Fibroblast of villous mesenchyme (primary cell): ENCODE data around the gene HTR1B. TPM values are rescaled to one million over a fixed set of nuclear protein-coding genes. Genes with fewer than 3 reads are reported as not detected.

Experiments used
- DNase-seq: peaks from one replicate; pipeline ENCODE4 v3.0.0-alpha.2; 2010; ENCODE audit warnings: low read depth
- H3K4me3 ChIP-seq: 2 replicates; pipeline ENCODE4 v1.5.1; 2011; ENCODE audit warnings: low read depth, mild to moderate bottlenecking, low read length
- total RNA-seq: library from RNA; depleted of rRNA; stranded (reverse); fragments of >200 nt; gene quantifications from 2 replicates; pipeline ENCODE4 v1.2.3, GENCODE V29; 2012
- TF ChIP-seq, protein P1 (sequence below): IDR thresholded peaks from 2 replicates; pipeline ENCODE4 v1.5.1; 2012; ENCODE audit warnings: low read depth, mild to moderate bottlenecking, low read length; ENCODE audit not compliant: insufficient read depth

HTR1B gene
- total RNA-seq, 1 donor = 8.2 TPM

DNA sequence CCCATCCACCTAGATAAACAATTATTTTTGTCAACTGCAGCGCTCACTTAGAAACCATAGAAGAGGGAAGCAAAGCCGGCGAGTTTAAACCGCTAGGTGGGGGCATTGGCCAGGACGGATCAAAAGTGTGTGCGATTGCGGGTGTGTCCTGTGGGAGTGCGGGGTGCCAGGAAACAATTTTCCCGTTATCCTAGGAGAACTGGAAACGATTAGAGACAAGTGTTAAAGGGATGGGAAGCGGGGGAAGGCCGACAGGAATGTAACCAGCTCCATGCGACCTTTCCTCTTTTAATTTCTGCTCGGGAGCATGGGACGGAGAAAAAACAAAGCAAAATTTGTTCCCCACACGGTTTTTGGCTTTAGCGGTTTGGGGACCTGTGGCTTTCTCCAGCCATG lies 2.8 kb upstream of the HTR1B start:
- DNase-seq = peak; percentile 79
- peak overlapping the region; percentile 73 for H3K4me3 ChIP-seq
- TF ChIP-seq, protein P1, sequence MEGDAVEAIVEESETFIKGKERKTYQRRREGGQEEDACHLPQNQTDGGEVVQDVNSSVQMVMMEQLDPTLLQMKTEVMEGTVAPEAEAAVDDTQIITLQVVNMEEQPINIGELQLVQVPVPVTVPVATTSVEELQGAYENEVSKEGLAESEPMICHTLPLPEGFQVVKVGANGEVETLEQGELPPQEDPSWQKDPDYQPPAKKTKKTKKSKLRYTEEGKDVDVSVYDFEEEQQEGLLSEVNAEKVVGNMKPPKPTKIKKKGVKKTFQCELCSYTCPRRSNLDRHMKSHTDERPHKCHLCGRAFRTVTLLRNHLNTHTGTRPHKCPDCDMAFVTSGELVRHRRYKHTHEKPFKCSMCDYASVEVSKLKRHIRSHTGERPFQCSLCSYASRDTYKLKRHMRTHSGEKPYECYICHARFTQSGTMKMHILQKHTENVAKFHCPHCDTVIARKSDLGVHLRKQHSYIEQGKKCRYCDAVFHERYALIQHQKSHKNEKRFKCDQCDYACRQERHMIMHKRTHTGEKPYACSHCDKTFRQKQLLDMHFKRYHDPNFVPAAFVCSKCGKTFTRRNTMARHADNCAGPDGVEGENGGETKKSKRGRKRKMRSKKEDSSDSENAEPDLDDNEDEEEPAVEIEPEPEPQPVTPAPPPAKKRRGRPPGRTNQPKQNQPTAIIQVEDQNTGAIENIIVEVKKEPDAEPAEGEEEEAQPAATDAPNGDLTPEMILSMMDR = peak; percentile 86

DNA sequence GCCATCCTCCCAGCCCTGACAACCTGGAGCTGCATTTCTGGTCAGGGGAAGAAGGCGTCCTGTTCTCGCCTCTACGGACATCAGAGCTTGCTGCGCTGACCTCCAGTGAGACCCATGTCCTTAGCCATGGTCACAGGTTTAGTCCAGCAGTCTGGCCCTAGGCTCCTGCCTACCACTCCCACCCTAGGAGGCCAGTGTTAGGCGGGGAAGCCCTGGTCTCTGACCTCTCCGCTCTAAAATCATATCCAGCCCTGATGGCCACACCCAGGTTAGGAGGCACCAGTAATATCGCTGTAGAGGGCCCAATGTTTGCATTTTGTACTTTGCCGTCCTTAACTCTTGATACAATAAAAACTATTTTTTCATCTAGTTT lies 1.2 kb upstream of the HTR1B start:
- H3K4me3 ChIP-seq = peak overlapping the region; percentile 81
- DNase-seq = no peak
- TF ChIP-seq, protein P1 = no peak

DNA sequence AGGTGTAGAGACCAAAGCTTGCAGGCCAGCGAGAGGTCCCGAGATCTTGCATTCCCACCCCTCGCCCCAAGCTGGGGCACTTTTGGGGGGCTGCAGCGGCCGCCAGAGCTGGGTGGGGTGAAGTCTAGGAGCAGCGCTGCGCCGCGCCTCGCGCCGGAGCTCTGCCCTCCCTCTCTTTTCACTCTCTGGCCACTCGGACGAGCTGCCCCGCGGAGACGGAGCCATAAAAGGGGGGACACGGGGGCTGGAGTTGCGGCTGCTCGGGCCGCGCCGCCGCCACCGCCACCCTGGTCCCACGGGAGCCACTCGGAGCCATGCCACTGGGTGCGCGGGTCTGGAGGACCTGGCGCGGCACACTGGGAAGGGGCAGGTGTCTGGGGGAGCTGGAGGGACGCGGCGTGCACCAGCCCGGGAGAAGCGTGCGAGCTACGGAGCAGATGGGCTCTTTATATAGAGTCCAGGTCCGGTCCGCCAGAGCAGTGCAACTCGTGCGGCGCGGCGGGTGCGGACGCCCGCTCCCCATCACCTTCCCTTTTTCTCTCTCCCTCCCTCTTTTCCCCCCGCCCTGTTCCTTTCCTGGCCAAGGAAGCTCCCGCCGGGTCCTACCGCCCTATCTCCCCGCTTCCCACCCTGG lies 687 bp upstream of the HTR1B start:
- peak; percentile 48 for DNase-seq
- TF ChIP-seq, protein P1 = no peak
- H3K4me3 ChIP-seq = peak overlapping the region; percentile 81

DNA sequence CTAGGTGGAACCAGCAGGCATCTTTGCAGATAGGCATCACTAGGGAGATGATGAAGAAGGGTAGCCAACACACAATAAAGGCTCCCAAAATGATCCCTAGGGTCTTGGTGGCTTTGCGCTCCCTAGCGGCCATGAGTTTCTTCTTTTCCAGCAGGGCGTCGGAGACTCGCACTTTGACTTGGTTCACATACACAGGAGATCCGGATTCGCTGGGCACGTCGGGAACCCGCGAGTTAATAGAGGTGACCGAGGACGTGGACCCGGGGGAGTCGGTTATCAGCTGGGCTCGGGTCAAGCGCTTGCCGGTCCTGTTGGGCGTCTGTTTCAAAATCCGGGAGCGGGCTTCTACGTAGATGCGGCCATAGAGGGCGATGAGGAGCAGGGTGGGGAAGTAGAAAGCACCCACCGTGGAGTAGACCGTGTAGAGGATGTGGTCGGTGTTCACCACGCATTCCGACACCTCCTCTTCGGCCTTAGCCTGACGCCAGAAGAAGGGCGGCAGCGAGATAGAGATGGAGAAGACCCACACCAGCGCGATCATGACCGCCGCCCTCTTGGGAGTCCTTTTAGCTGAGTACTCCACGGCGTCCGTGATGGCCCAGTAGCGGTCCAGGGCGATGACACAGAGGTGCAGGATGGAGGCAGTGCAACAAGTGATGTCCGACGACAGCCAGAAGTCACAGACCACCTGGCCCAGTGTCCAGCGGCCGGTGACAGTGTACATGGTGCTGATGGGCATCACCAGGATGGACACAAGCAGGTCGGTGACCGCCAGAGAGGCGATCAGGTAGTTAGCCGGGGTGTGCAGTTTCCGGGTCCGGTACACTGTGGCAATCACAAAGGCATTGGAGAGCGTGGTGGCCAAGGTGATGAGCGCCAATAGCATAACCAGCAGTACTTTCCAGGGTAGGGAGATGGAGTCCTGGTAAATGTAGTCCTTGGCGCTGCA lies 658 bp downstream of the HTR1B start:
- peak; percentile 73 for DNase-seq
- peak overlapping the region; percentile 81 for H3K4me3 ChIP-seq
- TF ChIP-seq, protein P1 = peak; percentile 56

DNA sequence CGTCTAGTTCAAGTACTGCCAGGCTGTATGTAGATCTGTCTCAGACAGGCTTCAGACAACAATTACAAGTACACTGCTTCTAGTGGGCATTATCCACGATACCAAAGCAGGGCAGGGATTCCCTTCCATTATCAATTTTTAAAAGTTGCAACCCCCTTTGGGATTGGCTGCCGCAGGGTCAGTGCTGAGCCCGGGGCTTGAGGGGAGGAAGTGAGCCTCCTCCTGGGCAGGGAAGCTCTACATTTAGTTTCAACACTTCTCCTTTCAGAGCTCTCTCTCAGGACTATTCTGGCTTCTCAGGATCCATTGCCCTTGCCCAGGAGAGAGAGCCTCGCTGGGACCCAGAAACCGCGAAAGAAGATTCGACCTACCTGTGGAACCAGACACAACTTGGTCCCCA lies 1.5 kb downstream of the HTR1B start:
- peak; percentile 41 for DNase-seq
- TF ChIP-seq, protein P1 = no peak
- H3K4me3 ChIP-seq = peak overlapping the region; percentile 81

DNA sequence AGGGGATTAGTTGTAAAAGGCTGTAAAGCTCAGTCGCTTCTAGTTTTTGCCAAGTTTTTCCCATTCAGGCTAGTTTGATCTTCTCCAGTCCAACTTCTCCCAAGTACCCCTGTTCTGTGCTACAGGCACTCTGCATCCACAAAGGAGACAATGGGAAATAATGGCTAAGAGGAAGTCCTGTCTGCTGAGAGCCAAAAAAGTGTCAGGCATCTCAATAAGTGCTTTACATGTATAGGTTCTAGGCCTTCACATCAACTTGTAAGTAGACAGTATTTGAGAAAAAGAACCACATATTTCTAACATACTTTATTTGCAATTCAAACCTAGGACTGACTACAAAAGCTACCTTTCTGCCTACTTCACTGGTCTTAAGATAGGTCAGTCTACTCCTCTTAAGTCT lies 4.9 kb downstream of the HTR1B start:
- no peak for DNase-seq
- TF ChIP-seq, protein P1 = no peak
- H3K4me3 ChIP-seq = no peak overlapping the region
